GM23338 (cell line): ENCODE data around the gene FBRS. TPM values are rescaled to one million over a fixed set of nuclear protein-coding genes. Genes with fewer than 3 reads are reported as not detected.

ENCODE experiments used
- ATAC-seq: fragments of 200-7000 bp; cut with Tn5 transposase; 3 replicates; pipeline ENCODE4 v1.9.1; 2020
- DNase-seq: peaks from one replicate; pipeline ENCODE4 v3.0.0-alpha.2; 2015; ENCODE audit warnings: low spot score
- H2AFZ ChIP-seq: fragments of 200-600 bp; sonication (generic); 2 replicates; pipeline ENCODE4 v1.8.0; 2016; ENCODE audit warnings: antibody characterized with exemption, mild to moderate bottlenecking, moderate library complexity
- H3F3A ChIP-seq: fragments of 200-600 bp; sonication (generic); replicated peaks from 2 replicates; pipeline ENCODE4 v1.8.0; 2017; ENCODE audit warnings: antibody characterized with exemption, mixed run types, low read depth
- H3K27ac ChIP-seq: fragments of 200-600 bp; sonication (generic); 2 replicates; pipeline ENCODE4 v1.6.1; 2016; ENCODE audit warnings: low read depth
- H3K27me3 ChIP-seq: fragments of 200-600 bp; sonication (generic); 2 replicates; pipeline ENCODE4 v1.8.0; 2016; ENCODE audit warnings: mild to moderate bottlenecking, mixed run types, moderate library complexity; ENCODE audit not compliant: insufficient read depth
- H3K36me3 ChIP-seq: fragments of 200-600 bp; sonication (generic); 2 replicates; pipeline ENCODE4 v1.8.0; 2016; ENCODE audit warnings: mild to moderate bottlenecking; ENCODE audit not compliant: insufficient read depth
- H3K4me1 ChIP-seq: fragments of 200-600 bp; sonication (generic); 2 replicates; pipeline ENCODE4 v1.8.0; 2016; ENCODE audit warnings: mild to moderate bottlenecking, moderate library complexity; ENCODE audit not compliant: insufficient read depth
- H3K4me2 ChIP-seq: fragments of 200-600 bp; sonication (generic); 2 replicates; pipeline ENCODE4 v1.7.1; 2017; ENCODE audit warnings: mixed run types
- H3K4me3 ChIP-seq: fragments of 200-600 bp; sonication (generic); 2 replicates; pipeline ENCODE4 v1.6.1; 2016; ENCODE audit warnings: mixed run types
- H3K79me2 ChIP-seq: fragments of 200-600 bp; sonication (generic); replicated peaks from 2 replicates; pipeline ENCODE4 v1.8.0; 2017; ENCODE audit warnings: mild to moderate bottlenecking; ENCODE audit not compliant: insufficient read depth
- H3K9me2 ChIP-seq: fragments of 200-600 bp; sonication (generic); 2 replicates; pipeline ENCODE4 v1.8.0; 2017; ENCODE audit not compliant: insufficient read depth
- H4K20me1 ChIP-seq: fragments of 200-600 bp; sonication (generic); replicated peaks from 2 replicates; pipeline ENCODE4 v1.8.0; 2017; ENCODE audit warnings: mild to moderate bottlenecking; ENCODE audit not compliant: insufficient read depth
- H3K27ac Mint-ChIP-seq: 2 replicates; pipeline ENCODE4 v1.8.0; 2020; ENCODE audit warnings: inconsistent platforms, mild to moderate bottlenecking, moderate library complexity, mixed read lengths
- H3K27me3 Mint-ChIP-seq: 3 replicates; pipeline ENCODE4 v1.8.0; 2022; ENCODE audit warnings: low read depth, mild to moderate bottlenecking, moderate library complexity, mixed read lengths, inconsistent platforms; ENCODE audit not compliant: insufficient read depth, poor library complexity
- H3K36me3 Mint-ChIP-seq: 3 replicates; pipeline ENCODE4 v1.8.0; 2021; ENCODE audit warnings: low read depth, mild to moderate bottlenecking, inconsistent platforms, moderate library complexity, mixed read lengths
- H3K4me1 Mint-ChIP-seq: 3 replicates; pipeline ENCODE4 v1.8.0; 2020; ENCODE audit warnings: mild to moderate bottlenecking, inconsistent platforms, mixed read lengths
- H3K4me3 Mint-ChIP-seq: 3 replicates; pipeline ENCODE4 v1.8.0; 2021; ENCODE audit warnings: moderate library complexity, mild to moderate bottlenecking, inconsistent platforms, mixed read lengths
- H3K9me3 Mint-ChIP-seq: 3 replicates; pipeline ENCODE4 v1.8.0; 2020; ENCODE audit warnings: moderate library complexity, mild to moderate bottlenecking, inconsistent platforms, mixed read lengths
- CREB1 ChIP-seq: fragments of 250-450 bp; sonication (Bioruptor Pico); IDR thresholded peaks from 2 replicates; pipeline ENCODE4 v1.5.0; 2020; ENCODE audit warnings: low read depth, mild to moderate bottlenecking, moderate library complexity
- JUNB ChIP-seq: IDR thresholded peaks from one replicate; pipeline ENCODE4 v1.6.1; 2016; ENCODE audit warnings: antibody characterized with exemption; ENCODE audit not compliant: unreplicated experiment
- NANOG ChIP-seq: IDR thresholded peaks from 2 replicates; pipeline ENCODE4 v1.6.1; 2016; ENCODE audit warnings: antibody characterized with exemption, borderline replicate concordance
- POLR2AphosphoS5 ChIP-seq: IDR thresholded peaks from 2 replicates; pipeline ENCODE4 v1.6.1; 2016; ENCODE audit warnings: antibody characterized with exemption, low read depth
- STAT1 ChIP-seq: IDR thresholded peaks from one replicate; pipeline ENCODE4 v1.6.1; 2016; ENCODE audit warnings: antibody characterized with exemption; ENCODE audit not compliant: unreplicated experiment
- ZNF114 ChIP-seq: fragments of 250-450 bp; sonication (Bioruptor Pico); IDR thresholded peaks from 2 replicates; pipeline ENCODE4 v1.5.0; 2020; ENCODE audit warnings: mild to moderate bottlenecking, moderate library complexity
- ZNF331 ChIP-seq: fragments of 250-450 bp; sonication (Bioruptor Pico); IDR thresholded peaks from 2 replicates; pipeline ENCODE4 v1.5.0; 2020; ENCODE audit warnings: low read depth, mild to moderate bottlenecking, moderate library complexity
- polyA plus RNA-seq: library from polyadenylated mRNA; unstranded; fragments of >200 nt; fragmentation: Nextera tagmentation; extraction: Ambion mirVana; gene quantifications from 2 replicates; pipeline ENCODE4 v1.2.1, GENCODE V29; 2016
- total RNA-seq: library from RNA; depleted of rRNA; stranded (reverse); fragments of >200 nt; shearing (Covaris generic); gene quantifications from 2 replicates; pipeline ENCODE4 v1.2.3, GENCODE V29; 2014
- TF ChIP-seq, protein P1 (sequence below): IDR thresholded peaks from 2 replicates; pipeline ENCODE4 v1.6.1; 2016; ENCODE audit warnings: antibody characterized with exemption
- TF ChIP-seq, protein P2 (sequence below): IDR thresholded peaks from one replicate; pipeline ENCODE4 v1.6.1; 2018; ENCODE audit warnings: antibody characterized with exemption; ENCODE audit not compliant: unreplicated experiment
- TF ChIP-seq, protein P3 (sequence below), 2 experiments: fragments of 200-600 bp in 1 of 2; sonication (generic) in 1 of 2; conservative IDR thresholded peaks; 2 replicates each; pipeline versions ENCODE4 v1.5.1 to v1.6.1; 2016 to 2017; ENCODE audit warnings: antibody characterized with exemption in 2 of 2, low read depth in 2 of 2, mild to moderate bottlenecking in 2 of 2, moderate library complexity in 1 of 2
- TF ChIP-seq, protein P4 (sequence below): fragments of 250-450 bp; sonication (Bioruptor Pico); IDR thresholded peaks from 2 replicates; pipeline ENCODE4 v1.5.0; 2020; ENCODE audit warnings: mild to moderate bottlenecking, moderate library complexity

Gene FBRS
- total and polyA plus RNA-seq, 2 experiments from 2014 or later = 2.3 to 7.2 TPM

DNA sequence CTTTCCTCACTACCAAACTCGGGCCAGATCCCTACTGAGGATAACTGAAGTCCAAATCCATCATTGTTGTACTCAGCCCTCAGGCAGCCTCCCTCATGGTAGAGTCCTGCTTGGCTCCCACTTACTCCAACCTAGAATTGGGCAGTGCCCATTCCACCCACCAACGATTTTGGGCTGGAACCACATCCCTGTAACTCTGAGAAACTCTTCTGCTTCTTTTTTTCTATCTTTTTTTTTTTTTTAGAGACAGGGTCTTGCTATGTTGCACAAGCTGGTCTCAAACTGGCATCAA, 6.3 kb upstream of the FBRS start:
- no peak overlapping the region for H3K27ac Mint-ChIP-seq
- peaks cover 2% of the 10 kb centered on the region; the same call in 1 of the 3 replicates for H3K36me3 Mint-ChIP-seq
- H3K4me3 ChIP-seq = peak overlapping the region; percentile 91
- no peaks in the 10 kb centered on the region for H3K9me2 ChIP-seq
- no peaks in the 10 kb centered on the region for H3K4me1 ChIP-seq
- H3K27me3 ChIP-seq = peaks cover 19% of the 10 kb centered on the region
- H4K20me1 ChIP-seq = no peaks in the 10 kb centered on the region; the same call in 1 of the 2 replicates
- DNase-seq = no peak
- H3K4me1 Mint-ChIP-seq = peaks cover 11% of the 10 kb centered on the region
- H3K9me3 Mint-ChIP-seq = no peaks in the 10 kb centered on the region
- H3K36me3 ChIP-seq = no peaks in the 10 kb centered on the region; the same call in 1 of the 2 replicates
- H3K27me3 Mint-ChIP-seq = peaks cover 31% of the 10 kb centered on the region
- no peak for ATAC-seq
- no peaks in the 10 kb centered on the region for H3K79me2 ChIP-seq
- H3K27ac ChIP-seq = no peak overlapping the region
- TF ChIP-seq POLR2AphosphoS5 = no peak
- TF ChIP-seq, protein P1, sequence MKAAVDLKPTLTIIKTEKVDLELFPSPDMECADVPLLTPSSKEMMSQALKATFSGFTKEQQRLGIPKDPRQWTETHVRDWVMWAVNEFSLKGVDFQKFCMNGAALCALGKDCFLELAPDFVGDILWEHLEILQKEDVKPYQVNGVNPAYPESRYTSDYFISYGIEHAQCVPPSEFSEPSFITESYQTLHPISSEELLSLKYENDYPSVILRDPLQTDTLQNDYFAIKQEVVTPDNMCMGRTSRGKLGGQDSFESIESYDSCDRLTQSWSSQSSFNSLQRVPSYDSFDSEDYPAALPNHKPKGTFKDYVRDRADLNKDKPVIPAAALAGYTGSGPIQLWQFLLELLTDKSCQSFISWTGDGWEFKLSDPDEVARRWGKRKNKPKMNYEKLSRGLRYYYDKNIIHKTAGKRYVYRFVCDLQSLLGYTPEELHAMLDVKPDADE = no peak
- no peak for TF ChIP-seq NANOG
- no peak for TF ChIP-seq ZNF331
- no peak for TF ChIP-seq CREB1
- no peak for TF ChIP-seq STAT1
- no peak for TF ChIP-seq JUNB
- TF ChIP-seq ZNF114 = no peak
- peak overlapping the region; percentile 94 for H3K4me2 ChIP-seq
- peaks cover 6% of the 10 kb centered on the region for H3F3A ChIP-seq
- no peak overlapping the region; the same call in 1 of the 2 replicates for H2AFZ ChIP-seq
- H3K4me3 Mint-ChIP-seq = peak overlapping the region; percentile 74

DNA sequence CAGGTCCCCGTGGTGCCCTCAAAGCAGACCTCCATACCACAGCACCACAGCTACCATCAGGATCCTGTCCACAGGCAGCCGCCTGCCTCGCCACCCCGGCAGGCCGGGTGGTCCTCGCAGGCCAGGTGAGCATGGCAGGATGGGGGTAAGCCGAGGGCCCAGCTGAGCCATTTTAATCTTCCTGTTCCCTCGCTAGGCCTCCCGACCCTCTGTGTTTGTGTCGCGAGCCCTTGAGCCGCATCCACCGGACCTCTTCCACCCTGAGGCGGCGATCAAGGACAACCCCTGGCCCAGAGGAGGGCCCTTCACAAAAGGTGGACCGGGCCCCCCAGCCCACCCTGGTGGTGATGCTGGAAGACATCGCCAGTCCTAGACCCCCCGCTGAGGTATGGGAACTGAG, 5.5 kb upstream of the FBRS start:
- peaks cover 35% of the 10 kb centered on the region for H3K27me3 Mint-ChIP-seq
- no peak overlapping the region for H3K4me2 ChIP-seq
- no peaks in the 10 kb centered on the region; the same call in 1 of the 2 replicates for H3K36me3 ChIP-seq
- peaks cover 2% of the 10 kb centered on the region; the same call in 1 of the 3 replicates for H3K36me3 Mint-ChIP-seq
- H3K9me3 Mint-ChIP-seq = no peaks in the 10 kb centered on the region
- peaks cover 16% of the 10 kb centered on the region for H3K4me1 Mint-ChIP-seq
- H3K27me3 ChIP-seq = peaks cover 22% of the 10 kb centered on the region
- H2AFZ ChIP-seq = no peak overlapping the region
- no peak for ATAC-seq
- no peaks in the 10 kb centered on the region for H3K79me2 ChIP-seq
- H3K4me3 Mint-ChIP-seq = peak overlapping the region; percentile 74
- no peaks in the 10 kb centered on the region; the same call in 1 of the 2 replicates for H4K20me1 ChIP-seq
- no peak overlapping the region for H3K4me3 ChIP-seq
- peaks cover 4% of the 10 kb centered on the region; the same call in 1 of the 2 replicates for H3K4me1 ChIP-seq
- no peak for DNase-seq
- no peak overlapping the region for H3K27ac ChIP-seq
- H3K27ac Mint-ChIP-seq = no peak overlapping the region
- no peaks in the 10 kb centered on the region for H3K9me2 ChIP-seq
- H3F3A ChIP-seq = peaks cover 13% of the 10 kb centered on the region
- TF ChIP-seq, protein P2, sequence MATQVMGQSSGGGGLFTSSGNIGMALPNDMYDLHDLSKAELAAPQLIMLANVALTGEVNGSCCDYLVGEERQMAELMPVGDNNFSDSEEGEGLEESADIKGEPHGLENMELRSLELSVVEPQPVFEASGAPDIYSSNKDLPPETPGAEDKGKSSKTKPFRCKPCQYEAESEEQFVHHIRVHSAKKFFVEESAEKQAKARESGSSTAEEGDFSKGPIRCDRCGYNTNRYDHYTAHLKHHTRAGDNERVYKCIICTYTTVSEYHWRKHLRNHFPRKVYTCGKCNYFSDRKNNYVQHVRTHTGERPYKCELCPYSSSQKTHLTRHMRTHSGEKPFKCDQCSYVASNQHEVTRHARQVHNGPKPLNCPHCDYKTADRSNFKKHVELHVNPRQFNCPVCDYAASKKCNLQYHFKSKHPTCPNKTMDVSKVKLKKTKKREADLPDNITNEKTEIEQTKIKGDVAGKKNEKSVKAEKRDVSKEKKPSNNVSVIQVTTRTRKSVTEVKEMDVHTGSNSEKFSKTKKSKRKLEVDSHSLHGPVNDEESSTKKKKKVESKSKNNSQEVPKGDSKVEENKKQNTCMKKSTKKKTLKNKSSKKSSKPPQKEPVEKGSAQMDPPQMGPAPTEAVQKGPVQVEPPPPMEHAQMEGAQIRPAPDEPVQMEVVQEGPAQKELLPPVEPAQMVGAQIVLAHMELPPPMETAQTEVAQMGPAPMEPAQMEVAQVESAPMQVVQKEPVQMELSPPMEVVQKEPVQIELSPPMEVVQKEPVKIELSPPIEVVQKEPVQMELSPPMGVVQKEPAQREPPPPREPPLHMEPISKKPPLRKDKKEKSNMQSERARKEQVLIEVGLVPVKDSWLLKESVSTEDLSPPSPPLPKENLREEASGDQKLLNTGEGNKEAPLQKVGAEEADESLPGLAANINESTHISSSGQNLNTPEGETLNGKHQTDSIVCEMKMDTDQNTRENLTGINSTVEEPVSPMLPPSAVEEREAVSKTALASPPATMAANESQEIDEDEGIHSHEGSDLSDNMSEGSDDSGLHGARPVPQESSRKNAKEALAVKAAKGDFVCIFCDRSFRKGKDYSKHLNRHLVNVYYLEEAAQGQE = no peak
- TF ChIP-seq, protein P3, sequence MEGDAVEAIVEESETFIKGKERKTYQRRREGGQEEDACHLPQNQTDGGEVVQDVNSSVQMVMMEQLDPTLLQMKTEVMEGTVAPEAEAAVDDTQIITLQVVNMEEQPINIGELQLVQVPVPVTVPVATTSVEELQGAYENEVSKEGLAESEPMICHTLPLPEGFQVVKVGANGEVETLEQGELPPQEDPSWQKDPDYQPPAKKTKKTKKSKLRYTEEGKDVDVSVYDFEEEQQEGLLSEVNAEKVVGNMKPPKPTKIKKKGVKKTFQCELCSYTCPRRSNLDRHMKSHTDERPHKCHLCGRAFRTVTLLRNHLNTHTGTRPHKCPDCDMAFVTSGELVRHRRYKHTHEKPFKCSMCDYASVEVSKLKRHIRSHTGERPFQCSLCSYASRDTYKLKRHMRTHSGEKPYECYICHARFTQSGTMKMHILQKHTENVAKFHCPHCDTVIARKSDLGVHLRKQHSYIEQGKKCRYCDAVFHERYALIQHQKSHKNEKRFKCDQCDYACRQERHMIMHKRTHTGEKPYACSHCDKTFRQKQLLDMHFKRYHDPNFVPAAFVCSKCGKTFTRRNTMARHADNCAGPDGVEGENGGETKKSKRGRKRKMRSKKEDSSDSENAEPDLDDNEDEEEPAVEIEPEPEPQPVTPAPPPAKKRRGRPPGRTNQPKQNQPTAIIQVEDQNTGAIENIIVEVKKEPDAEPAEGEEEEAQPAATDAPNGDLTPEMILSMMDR (conservative IDR thresholded peaks at IDR 0.05; ENCODE audit: low read depth in 2 of 2) = no peak
- no peak for TF ChIP-seq JUNB
- TF ChIP-seq, protein P4, sequence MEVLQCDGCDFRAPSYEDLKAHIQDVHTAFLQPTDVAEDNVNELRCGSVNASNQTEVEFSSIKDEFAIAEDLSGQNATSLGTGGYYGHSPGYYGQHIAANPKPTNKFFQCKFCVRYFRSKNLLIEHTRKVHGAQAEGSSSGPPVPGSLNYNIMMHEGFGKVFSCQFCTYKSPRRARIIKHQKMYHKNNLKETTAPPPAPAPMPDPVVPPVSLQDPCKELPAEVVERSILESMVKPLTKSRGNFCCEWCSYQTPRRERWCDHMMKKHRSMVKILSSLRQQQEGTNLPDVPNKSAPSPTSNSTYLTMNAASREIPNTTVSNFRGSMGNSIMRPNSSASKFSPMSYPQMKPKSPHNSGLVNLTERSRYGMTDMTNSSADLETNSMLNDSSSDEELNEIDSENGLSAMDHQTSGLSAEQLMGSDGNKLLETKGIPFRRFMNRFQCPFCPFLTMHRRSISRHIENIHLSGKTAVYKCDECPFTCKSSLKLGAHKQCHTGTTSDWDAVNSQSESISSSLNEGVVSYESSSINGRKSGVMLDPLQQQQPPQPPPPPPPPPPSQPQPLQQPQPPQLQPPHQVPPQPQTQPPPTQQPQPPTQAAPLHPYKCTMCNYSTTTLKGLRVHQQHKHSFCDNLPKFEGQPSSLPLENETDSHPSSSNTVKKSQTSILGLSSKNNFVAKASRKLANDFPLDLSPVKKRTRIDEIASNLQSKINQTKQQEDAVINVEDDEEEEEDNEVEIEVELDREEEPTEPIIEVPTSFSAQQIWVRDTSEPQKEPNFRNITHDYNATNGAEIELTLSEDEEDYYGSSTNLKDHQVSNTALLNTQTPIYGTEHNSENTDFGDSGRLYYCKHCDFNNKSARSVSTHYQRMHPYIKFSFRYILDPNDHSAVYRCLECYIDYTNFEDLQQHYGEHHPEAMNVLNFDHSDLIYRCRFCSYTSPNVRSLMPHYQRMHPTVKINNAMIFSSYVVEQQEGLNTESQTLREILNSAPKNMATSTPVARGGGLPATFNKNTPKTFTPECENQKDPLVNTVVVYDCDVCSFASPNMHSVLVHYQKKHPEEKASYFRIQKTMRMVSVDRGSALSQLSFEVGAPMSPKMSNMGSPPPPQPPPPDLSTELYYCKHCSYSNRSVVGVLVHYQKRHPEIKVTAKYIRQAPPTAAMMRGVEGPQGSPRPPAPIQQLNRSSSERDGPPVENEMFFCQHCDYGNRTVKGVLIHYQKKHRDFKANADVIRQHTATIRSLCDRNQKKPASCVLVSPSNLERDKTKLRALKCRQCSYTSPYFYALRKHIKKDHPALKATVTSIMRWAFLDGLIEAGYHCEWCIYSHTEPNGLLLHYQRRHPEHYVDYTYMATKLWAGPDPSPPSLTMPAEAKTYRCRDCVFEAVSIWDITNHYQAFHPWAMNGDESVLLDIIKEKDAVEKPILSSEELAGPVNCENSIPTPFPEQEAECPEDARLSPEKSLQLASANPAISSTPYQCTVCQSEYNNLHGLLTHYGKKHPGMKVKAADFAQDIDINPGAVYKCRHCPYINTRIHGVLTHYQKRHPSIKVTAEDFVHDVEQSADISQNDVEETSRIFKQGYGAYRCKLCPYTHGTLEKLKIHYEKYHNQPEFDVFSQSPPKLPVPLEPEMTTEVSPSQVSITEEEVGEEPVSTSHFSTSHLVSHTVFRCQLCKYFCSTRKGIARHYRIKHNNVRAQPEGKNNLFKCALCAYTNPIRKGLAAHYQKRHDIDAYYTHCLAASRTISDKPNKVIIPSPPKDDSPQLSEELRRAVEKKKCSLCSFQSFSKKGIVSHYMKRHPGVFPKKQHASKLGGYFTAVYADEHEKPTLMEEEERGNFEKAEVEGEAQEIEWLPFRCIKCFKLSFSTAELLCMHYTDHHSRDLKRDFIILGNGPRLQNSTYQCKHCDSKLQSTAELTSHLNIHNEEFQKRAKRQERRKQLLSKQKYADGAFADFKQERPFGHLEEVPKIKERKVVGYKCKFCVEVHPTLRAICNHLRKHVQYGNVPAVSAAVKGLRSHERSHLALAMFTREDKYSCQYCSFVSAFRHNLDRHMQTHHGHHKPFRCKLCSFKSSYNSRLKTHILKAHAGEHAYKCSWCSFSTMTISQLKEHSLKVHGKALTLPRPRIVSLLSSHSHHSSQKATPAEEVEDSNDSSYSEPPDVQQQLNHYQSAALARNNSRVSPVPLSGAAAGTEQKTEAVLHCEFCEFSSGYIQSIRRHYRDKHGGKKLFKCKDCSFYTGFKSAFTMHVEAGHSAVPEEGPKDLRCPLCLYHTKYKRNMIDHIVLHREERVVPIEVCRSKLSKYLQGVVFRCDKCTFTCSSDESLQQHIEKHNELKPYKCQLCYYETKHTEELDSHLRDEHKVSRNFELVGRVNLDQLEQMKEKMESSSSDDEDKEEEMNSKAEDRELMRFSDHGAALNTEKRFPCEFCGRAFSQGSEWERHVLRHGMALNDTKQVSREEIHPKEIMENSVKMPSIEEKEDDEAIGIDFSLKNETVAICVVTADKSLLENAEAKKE (CRISPR knock-in tag) = no peak
